Measurements from ENCODE around the gene METTL18. TPM values are rescaled to one million over a fixed set of nuclear protein-coding genes. Genes with fewer than 3 reads are reported as not detected.

Gene METTL18
- polyA plus RNA-seq, 1 donor (not counting 4 experiments of a cell fraction or from before 2014, with no cell fraction given): 6.6 TPM

GRCh38 chr1:169802888-169803287 is 8.2 kb upstream of the METTL18 start:
- TF ChIP-seq, protein P1, sequence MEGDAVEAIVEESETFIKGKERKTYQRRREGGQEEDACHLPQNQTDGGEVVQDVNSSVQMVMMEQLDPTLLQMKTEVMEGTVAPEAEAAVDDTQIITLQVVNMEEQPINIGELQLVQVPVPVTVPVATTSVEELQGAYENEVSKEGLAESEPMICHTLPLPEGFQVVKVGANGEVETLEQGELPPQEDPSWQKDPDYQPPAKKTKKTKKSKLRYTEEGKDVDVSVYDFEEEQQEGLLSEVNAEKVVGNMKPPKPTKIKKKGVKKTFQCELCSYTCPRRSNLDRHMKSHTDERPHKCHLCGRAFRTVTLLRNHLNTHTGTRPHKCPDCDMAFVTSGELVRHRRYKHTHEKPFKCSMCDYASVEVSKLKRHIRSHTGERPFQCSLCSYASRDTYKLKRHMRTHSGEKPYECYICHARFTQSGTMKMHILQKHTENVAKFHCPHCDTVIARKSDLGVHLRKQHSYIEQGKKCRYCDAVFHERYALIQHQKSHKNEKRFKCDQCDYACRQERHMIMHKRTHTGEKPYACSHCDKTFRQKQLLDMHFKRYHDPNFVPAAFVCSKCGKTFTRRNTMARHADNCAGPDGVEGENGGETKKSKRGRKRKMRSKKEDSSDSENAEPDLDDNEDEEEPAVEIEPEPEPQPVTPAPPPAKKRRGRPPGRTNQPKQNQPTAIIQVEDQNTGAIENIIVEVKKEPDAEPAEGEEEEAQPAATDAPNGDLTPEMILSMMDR (optimal IDR thresholded peaks at IDR 0.05 in 1 of 3, IDR thresholded peaks at IDR 0.05 in 1 of 3, conservative IDR thresholded peaks at IDR 0.05 in 1 of 3; ENCODE audit: extremely low read depth in 1 of 3, insufficient read depth in 2 of 3, low read length in 3 of 3): no peak
- no peak for TF ChIP-seq EZH2 (IDR thresholded peaks at IDR 0.05; ENCODE audit: low read length)
- Histone ChIP-seq H3K27ac (ENCODE audit: control insufficient read depth, insufficient read depth, low read length) (no peak overlapping the region), H3K4me2 (ENCODE audit: control insufficient read depth, extremely low read depth, insufficient read depth, low read depth, low read length) (no peak overlapping the region), H3K9me3 (ENCODE audit: control insufficient read depth, low read depth, low read length) (no peaks in the 10 kb centered on the region), H3K9ac (ENCODE audit: control insufficient read depth, extremely low read depth, insufficient read depth, low read length) (no peak overlapping the region), H4K20me1 (ENCODE audit: control insufficient read depth, extremely low read depth, insufficient read depth, low read length) (no peaks in the 10 kb centered on the region), H3K27me3 (ENCODE audit: control insufficient read depth, extremely low read depth, insufficient read depth, low read length) (no peaks in the 10 kb centered on the region), H3K4me3 (ENCODE audit: control insufficient read depth in 2 of 3, extremely low read depth in 1 of 3, insufficient read depth in 2 of 3, low read depth in 1 of 3, low read length in 3 of 3) (no peak overlapping the region), H3K36me3 (ENCODE audit: control insufficient read depth in 2 of 2, extremely low read depth in 1 of 2, insufficient read depth in 2 of 2, low read length in 2 of 2) (peaks cover 0 to 3% of the 10 kb centered on the region in 2 experiments), H3K9me1 (ENCODE audit: control insufficient read depth, extremely low read depth, insufficient read depth, low read length) (no peaks in the 10 kb centered on the region), H2AFZ (ENCODE audit: control insufficient read depth, low read length) (no peak overlapping the region), H3K79me2 (ENCODE audit: control insufficient read depth, insufficient read depth, low read length) (peaks cover 6% of the 10 kb centered on the region), H3K4me1 (ENCODE audit: control insufficient read depth, extremely low read depth, insufficient read depth, low read length) (no peaks in the 10 kb centered on the region)
- DNase-seq (ENCODE audit: low read depth, low spot score) (no peak), FAIRE-seq (no peak)
- dilution Hi-C loops (cut with MboI; ENCODE audit: extremely low pct_ligation_motif_present, low sequenced_read_pairs): no loop called here

DNA sequence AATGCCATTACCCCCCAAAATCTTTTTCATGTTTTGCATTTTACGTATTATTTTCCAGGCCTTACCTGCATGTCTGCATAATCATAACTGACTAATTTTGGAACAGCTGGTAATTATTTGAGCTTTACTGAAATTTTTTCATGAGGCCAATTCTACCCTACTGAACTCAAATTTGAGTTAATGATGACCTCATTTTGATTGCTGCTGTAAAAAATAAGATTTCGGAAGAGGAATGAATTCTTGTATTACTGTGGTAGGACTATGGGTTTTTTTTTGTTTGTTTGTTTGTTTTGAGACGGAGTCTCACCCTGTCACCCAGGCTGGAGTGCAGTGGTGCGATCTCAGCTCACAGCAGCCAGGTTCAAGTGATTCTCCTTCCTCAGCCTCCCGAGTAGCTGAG is 2.6 kb upstream of the METTL18 start:
- no peak for FAIRE-seq

More for the DNA sequence above, 2.6 kb upstream of the METTL18 start:
- no peak overlapping the region for H3K4me2 ChIP-seq (ENCODE audit: control insufficient read depth, extremely low read depth, insufficient read depth, low read depth, low read length)
- H3K4me1 ChIP-seq (ENCODE audit: control insufficient read depth, extremely low read depth, insufficient read depth, low read length): peaks cover 15% of the 10 kb centered on the region
- H3K79me2 ChIP-seq (ENCODE audit: control insufficient read depth, insufficient read depth, low read length): peaks cover 30% of the 10 kb centered on the region
- no peaks in the 10 kb centered on the region for H3K27me3 ChIP-seq (ENCODE audit: control insufficient read depth, extremely low read depth, insufficient read depth, low read length)
- no peak overlapping the region for H3K27ac ChIP-seq (ENCODE audit: control insufficient read depth, insufficient read depth, low read length)
- no peak for DNase-seq (ENCODE audit: low read depth, low spot score)
- no peaks in the 10 kb centered on the region for H3K9me3 ChIP-seq (ENCODE audit: control insufficient read depth, low read depth, low read length)
- H3K9ac ChIP-seq (ENCODE audit: control insufficient read depth, extremely low read depth, insufficient read depth, low read length): no peak overlapping the region
- TF ChIP-seq, protein P1 (optimal IDR thresholded peaks at IDR 0.05 in 1 of 3, IDR thresholded peaks at IDR 0.05 in 1 of 3, conservative IDR thresholded peaks at IDR 0.05 in 1 of 3; ENCODE audit: extremely low read depth in 1 of 3, insufficient read depth in 2 of 3, low read length in 3 of 3): no peak
- no peak for TF ChIP-seq EZH2 (IDR thresholded peaks at IDR 0.05; ENCODE audit: low read length)
- dilution Hi-C loops (cut with MboI; ENCODE audit: extremely low pct_ligation_motif_present, low sequenced_read_pairs): no loop called here
- H3K4me3 ChIP-seq (ENCODE audit: control insufficient read depth in 2 of 3, extremely low read depth in 1 of 3, insufficient read depth in 2 of 3, low read depth in 1 of 3, low read length in 3 of 3): no peak overlapping the region
- H2AFZ ChIP-seq (ENCODE audit: control insufficient read depth, low read length): no peak overlapping the region
- H3K9me1 ChIP-seq (ENCODE audit: control insufficient read depth, extremely low read depth, insufficient read depth, low read length): no peaks in the 10 kb centered on the region
- H3K36me3 ChIP-seq (ENCODE audit: control insufficient read depth in 2 of 2, extremely low read depth in 1 of 2, insufficient read depth in 2 of 2, low read length in 2 of 2): no peaks in the 10 kb centered on the region
- H4K20me1 ChIP-seq (ENCODE audit: control insufficient read depth, extremely low read depth, insufficient read depth, low read length): no peaks in the 10 kb centered on the region

Measured in keratinocyte (primary cell).